ENCODE data around the gene WWOX. TPM values are rescaled to one million over a fixed set of nuclear protein-coding genes. Genes with fewer than 3 reads are reported as not detected.

The WWOX gene
- total and polyA plus RNA-seq, 2 of the 8 experiments (the other 6 are each of a cell fraction or from before 2014, with no cell fraction given), result 5.4 to 16.7 TPM

- TF ChIP-seq RXRA (IDR thresholded peaks at IDR 0.05; ENCODE audit: insufficient read depth, low read depth, low read length), result no peak
- no peak for TF ChIP-seq MAFK (IDR thresholded peaks at IDR 0.05; ENCODE audit: low read depth, low read length)
Measured at GRCh38 chr16:79008869-79009179, 909.4 kb downstream of the WWOX start (continued).

Data from H1 (cell line).